Parathyroid adenoma (tissue), 2 donors: Measurements from ENCODE around the gene OR4D1.

ENCODE experiments used
- H2AFZ ChIP-seq: fragments of 300-600 bp; sonication (generic); one replicate; pipeline ENCODE4 v1.7.0; 2017; ENCODE audit warnings: antibody characterized with exemption, mild to moderate bottlenecking
- H3K27ac ChIP-seq: fragments of 300-600 bp; sonication (generic); one replicate; pipeline ENCODE4 v1.7.0; 2017
- H3K27me3 ChIP-seq: fragments of 300-600 bp; sonication (generic); one replicate; pipeline ENCODE4 v1.7.0; 2017; ENCODE audit warnings: low read length; ENCODE audit not compliant: control insufficient read depth, insufficient read depth
- H3K36me3 ChIP-seq: fragments of 300-600 bp; sonication (generic); one replicate; pipeline ENCODE4 v1.7.0; 2017; ENCODE audit warnings: low read length; ENCODE audit not compliant: control insufficient read depth, insufficient read depth
- H3K4me1 ChIP-seq: fragments of 300-600 bp; sonication (generic); one replicate; pipeline ENCODE4 v1.7.0; 2017; ENCODE audit warnings: control low read depth
- H3K4me2 ChIP-seq: fragments of 300-600 bp; sonication (generic); one replicate; pipeline ENCODE4 v1.7.0; 2017; ENCODE audit warnings: low read length
- H3K4me3 ChIP-seq: fragments of 300-600 bp; sonication (generic); one replicate; pipeline ENCODE4 v1.7.0; 2017; ENCODE audit warnings: low read depth, low read length
- H3K79me2 ChIP-seq: fragments of 300-600 bp; sonication (generic); one replicate; pipeline ENCODE4 v1.7.0; 2017; ENCODE audit warnings: control low read depth
- H3K9ac ChIP-seq: fragments of 300-600 bp; sonication (generic); one replicate; pipeline ENCODE4 v1.7.0; 2017; ENCODE audit warnings: mild to moderate bottlenecking
- H3K9me3 ChIP-seq: fragments of 300-600 bp; sonication (generic); one replicate; pipeline ENCODE4 v1.7.0; 2017; ENCODE audit warnings: low read length; ENCODE audit not compliant: control insufficient read depth
- CTCF ChIP-seq: fragments of 300-600 bp; sonication (generic); IDR thresholded peaks from one replicate; pipeline ENCODE4 v1.7.0; 2017; ENCODE audit warnings: antibody characterized with exemption, mild to moderate bottlenecking
- donor health status: primary hyperparathyroidism.

OR4D1 gene

DNA sequence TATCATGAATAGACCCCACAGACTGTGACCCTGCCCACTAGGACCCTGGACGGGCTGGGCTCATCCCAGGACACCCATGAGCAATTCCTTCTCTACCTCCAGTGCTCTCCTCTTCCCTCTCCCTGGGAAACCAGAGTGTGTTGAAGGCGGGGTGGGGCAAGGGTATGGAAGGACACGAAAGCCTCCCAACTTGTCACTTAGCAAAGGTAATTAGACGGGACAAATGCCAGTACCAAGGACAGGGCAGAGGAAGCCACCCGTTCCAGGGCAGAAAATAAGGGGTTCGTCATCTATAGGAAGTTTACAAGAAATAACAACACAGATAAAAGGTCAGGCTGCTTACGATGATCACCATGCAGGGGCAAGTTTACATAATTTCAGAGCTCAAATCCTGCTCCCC lies 39.5 kb downstream of the OR4D1 start:
- no peak overlapping the region for H3K4me2 ChIP-seq
- H2AFZ ChIP-seq = no peak overlapping the region
- H3K27ac ChIP-seq = no peak overlapping the region
- H3K9ac ChIP-seq = no peak overlapping the region
- H3K36me3 ChIP-seq = no peaks in the 10 kb centered on the region
- no peak for TF ChIP-seq CTCF
- H3K27me3 ChIP-seq = no peaks in the 10 kb centered on the region
- H3K79me2 ChIP-seq = no peaks in the 10 kb centered on the region
- no peaks in the 10 kb centered on the region for H3K9me3 ChIP-seq
- H3K4me1 ChIP-seq = no peaks in the 10 kb centered on the region
- H3K4me3 ChIP-seq = no peak overlapping the region

DNA sequence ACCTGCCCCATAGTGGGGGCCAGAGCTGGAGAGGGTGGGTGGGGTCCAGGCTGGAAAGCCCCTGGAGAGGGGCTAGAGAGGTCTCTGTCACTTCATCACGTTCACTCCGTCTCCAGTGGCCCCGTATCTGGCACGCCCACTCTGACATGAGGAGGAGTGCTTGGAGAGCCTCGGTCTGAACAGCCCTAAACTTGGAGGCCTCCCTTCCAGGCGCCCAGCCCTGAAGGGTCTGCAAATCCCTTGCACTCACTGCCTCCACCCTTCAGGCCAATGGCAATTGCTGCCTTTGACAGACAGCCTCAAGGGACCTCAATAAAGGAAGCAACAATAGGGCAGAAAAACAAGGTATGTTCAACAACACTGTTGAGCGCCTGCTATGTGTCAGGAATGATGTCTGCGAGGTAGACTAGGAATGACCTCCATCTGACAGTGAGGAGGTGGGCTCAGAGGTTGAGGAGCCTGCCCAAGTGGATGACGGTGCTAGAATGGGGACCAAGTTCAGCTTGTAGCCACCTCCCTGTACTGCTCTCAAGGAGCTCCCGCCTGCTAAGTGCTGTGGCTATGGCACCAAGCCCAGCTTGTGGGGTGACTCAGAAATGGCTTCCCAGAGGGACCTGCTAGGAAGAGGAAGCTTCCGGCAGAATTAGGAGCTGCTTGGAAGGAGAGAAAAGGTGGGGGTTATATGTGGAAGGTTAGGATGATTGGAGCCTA lies 41.4 kb downstream of the OR4D1 start:
- H2AFZ ChIP-seq = no peak overlapping the region

GRCh38 chr17:58191241-58191896 lies 43.2 kb downstream of the OR4D1 start:
- no peaks in the 10 kb centered on the region for H3K9me3 ChIP-seq
- no peaks in the 10 kb centered on the region for H3K36me3 ChIP-seq
- no peak overlapping the region for H3K4me2 ChIP-seq
- H2AFZ ChIP-seq = no peak overlapping the region
- no peaks in the 10 kb centered on the region for H3K4me1 ChIP-seq
- no peaks in the 10 kb centered on the region for H3K27me3 ChIP-seq
- no peak overlapping the region for H3K4me3 ChIP-seq
- no peak overlapping the region for H3K27ac ChIP-seq
- H3K9ac ChIP-seq = no peak overlapping the region
- no peaks in the 10 kb centered on the region for H3K79me2 ChIP-seq
- no peak for TF ChIP-seq CTCF

More for the DNA sequence above, 41.4 kb downstream of the OR4D1 start:
- no peak for TF ChIP-seq CTCF
- H3K4me2 ChIP-seq = no peak overlapping the region
- no peaks in the 10 kb centered on the region for H3K27me3 ChIP-seq
- H3K79me2 ChIP-seq = no peaks in the 10 kb centered on the region
- H3K4me1 ChIP-seq = no peaks in the 10 kb centered on the region
- H3K9me3 ChIP-seq = no peaks in the 10 kb centered on the region
- H3K27ac ChIP-seq = no peak overlapping the region
- no peak overlapping the region for H3K4me3 ChIP-seq
- H3K9ac ChIP-seq = no peak overlapping the region
- no peaks in the 10 kb centered on the region for H3K36me3 ChIP-seq

DNA sequence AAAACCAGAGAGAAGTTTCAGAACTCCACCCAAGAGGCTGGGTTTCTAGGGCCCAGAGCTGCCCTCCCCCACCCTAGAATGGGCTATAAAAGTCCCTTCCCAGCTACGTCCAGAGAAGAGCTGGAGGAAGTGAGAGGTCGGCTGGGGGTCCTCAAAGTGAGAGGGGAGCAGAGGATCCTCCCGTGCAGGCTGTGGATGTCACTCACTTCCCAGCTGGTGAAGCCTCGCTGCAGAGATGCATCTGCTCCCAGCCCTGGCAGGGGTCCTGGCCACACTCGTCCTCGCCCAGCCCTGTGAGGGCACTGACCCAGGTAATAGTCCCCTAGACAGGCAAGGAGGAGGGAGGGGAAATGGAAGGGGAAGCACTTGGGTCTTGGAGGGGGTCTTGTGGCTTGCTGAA lies 44.4 kb downstream of the OR4D1 start, which contains the start of gene EPX:
EPX (plus strand) TSS at position 115 of the 400 bp plus-strand sequence; CDS start at position 236, 121 bp downstream.
- no peaks in the 10 kb centered on the region for H3K27me3 ChIP-seq

More for the DNA sequence above, 44.4 kb downstream of the OR4D1 start, which contains the start of gene EPX:
- H2AFZ ChIP-seq = no peak within 1 kb of the TSS
- no peak within 1 kb of the TSS for H3K9ac ChIP-seq
- H3K4me3 ChIP-seq = no peak within 1 kb of the TSS
- H3K27ac ChIP-seq = no peak within 1 kb of the TSS
- no peaks in the 10 kb centered on the region for H3K79me2 ChIP-seq
- no peaks in the 10 kb centered on the region for H3K4me1 ChIP-seq
- no peaks in the 10 kb centered on the region for H3K9me3 ChIP-seq
- no peak for TF ChIP-seq CTCF
- no peaks in the 10 kb centered on the region for H3K36me3 ChIP-seq
- H3K4me2 ChIP-seq = no peak within 1 kb of the TSS
